ENCODE data around the gene SHISA5.
A peak's percentile ranks its signal among the peaks of the same experiment; 100 is the strongest.

The SHISA5 gene

DNA sequence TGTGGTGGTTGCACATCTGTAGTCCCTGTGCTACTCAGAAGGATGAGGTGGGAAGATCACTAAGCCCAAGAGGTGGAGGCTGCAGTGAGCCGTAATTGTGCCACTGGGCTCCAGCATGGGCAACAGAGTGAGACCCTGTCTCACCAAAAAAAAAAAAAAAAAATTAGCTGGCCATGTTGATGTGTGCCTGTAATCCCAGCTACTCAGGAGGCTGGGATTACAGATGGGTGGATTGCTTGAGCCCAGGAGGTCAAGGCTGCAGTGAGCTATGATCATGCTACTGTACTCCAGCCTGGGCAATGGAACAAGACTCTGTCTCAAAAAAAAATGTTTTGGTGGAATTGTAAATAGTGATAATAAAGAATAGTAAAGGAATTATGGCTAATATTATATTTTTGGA is 47.5 kb downstream of the SHISA5 start:
- DNase-seq = no peak

DNA sequence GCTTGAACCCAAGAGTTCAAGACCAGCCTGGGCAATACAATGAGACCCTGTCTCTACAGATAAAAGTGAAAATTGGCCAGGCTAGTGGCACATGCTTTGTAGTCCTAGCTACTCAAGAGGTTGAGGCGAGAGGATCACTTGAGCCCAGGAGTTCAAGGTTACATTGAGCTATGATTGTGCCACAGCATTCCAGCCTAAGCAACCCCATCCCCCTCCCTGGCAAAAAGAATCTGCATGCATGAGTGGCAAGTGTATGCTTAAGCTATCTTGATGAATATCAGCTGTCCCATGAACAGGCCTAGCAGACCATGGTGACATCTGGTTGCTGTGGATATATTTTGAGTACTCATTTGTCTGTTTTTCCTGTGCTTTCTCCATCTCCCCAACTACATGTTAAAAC is 52.7 kb downstream of the SHISA5 start:
- DNase-seq = no peak

- peak; percentile 91 to 97 (median 95) for DNase-seq
These were observed 57.4 kb downstream of the SHISA5 start, which contains the start of gene ATRIP for GRCh38 chr3:48446425-48447193. TSS of gene ATRIP (plus strand) at chr3:48446737. CDS start at chr3:48446846, 109 bp downstream.

- DNase-seq = no peak
These were observed 57.9 kb downstream of the SHISA5 start for GRCh38 chr3:48446043-48446424.

- DNase-seq = no peak
These were observed 58.6 kb downstream of the SHISA5 start for GRCh38 chr3:48445277-48445882.

DNA sequence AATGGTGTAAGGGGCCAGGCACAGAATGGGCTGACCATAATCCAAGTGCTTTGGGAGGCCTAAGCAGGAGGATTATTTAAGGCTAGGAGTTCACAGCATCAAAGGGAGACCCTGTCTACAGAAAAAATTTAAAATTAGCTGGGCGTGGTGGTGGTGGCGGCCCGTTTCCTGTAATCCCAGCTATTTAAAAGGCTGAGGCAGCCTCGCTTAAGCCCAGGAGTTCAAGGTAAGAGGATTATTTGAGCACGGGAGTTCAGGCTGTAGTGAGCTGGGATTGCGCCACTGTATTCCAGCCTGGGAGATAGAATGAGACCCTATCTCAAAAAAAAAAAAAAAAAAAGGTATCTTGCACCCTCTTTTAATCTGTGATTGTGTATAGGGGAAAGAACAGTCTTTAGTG is 62.0 kb downstream of the SHISA5 start:
- no peak for DNase-seq

- no peak for DNase-seq
These were observed 63.4 kb downstream of the SHISA5 start for GRCh38 chr3:48440590-48440958.

GRCh38 chr3:48439820-48440589 is 64.0 kb downstream of the SHISA5 start, which contains the start of the genes CCDC51 and TMA7:
TSS of gene CCDC51 (minus strand) at chr3:48440119. CDS start at chr3:48435128, 4,991 bp downstream.
TSS of gene TMA7 (plus strand) at chr3:48440257. CDS start at chr3:48440297, 40 bp downstream.
- DNase-seq = peak; percentile 97 to 98 (median 98)

GRCh38 chr3:48437812-48438211 is 66.2 kb downstream of the SHISA5 start:
- no peak for DNase-seq

DNA sequence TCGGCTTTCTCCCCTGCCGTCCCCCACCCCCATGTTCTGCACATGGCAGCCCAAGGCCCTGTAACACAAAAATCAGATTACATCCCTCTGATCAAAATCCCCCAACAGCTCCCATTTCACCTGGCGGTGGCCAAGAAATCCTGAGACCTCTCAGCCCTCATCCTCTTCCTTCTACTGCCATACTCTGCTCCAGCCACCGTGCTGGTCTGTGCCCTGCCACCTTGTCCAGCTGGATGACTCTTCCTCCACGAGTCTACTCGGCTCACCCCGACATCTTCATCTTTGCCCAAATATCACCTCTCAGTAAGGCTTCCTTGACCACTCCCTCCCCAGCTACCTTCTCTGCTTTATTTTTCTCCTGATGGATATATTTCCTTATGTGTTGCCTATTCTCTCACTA is 67.1 kb downstream of the SHISA5 start:
- no peak for DNase-seq

DNA sequence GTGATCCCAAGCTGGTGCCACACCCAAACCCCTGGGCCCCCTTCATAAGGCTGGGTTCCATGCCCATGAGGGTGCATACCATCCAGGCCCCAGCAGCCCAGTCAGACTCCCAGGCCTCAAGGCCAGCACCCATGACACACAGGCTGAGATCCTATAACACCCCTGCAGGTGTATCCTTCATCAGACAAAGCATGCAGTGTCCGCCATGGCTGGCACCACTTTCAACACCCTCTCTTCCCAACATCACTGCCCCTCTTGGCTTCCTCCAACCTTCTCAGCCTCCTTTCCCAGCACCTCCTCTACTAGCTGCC is 67.5 kb downstream of the SHISA5 start:
- no peak for DNase-seq

GRCh38 chr3:48435774-48436476 is 68.0 kb downstream of the SHISA5 start:
- peak; percentile 85 to 90 (median 89) for DNase-seq

GRCh38 chr3:48435223-48435595 is 68.8 kb downstream of the SHISA5 start:
- DNase-seq = no peak

GRCh38 chr3:48434591-48435222 is 69.3 kb downstream of the SHISA5 start:
- DNase-seq = no peak

DNA sequence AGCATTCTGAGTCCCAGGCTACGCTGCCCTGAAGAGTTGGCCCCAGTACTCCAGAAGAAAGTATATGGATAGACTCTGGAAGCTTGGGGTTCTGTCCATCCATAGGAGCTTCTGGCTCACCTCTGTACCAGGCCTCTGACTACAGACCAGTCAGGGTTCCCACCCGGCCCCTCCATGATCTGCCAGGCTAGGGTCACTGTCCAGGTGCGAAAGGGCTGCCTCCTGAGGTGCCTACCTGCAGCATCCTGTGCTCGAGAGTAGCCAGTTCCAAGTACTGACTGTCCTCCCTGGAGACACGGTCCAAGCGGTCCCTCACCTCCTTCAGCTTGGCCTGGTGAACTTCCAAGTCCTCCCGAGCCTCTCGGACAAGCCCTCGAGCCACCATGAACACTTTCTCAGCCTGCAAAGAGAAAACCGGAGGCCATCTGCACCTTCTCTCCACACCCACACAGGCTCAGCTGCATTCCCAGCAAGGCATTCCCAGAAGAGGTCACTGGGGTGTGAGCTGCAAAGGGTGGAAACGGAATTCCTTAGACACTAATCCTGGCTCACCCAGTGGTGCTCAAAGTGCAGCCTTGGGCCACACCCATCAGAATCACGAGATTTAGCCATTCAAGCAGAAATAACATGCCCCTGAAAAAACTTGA is 70.4 kb downstream of the SHISA5 start:
- DNase-seq = no peak

DNA sequence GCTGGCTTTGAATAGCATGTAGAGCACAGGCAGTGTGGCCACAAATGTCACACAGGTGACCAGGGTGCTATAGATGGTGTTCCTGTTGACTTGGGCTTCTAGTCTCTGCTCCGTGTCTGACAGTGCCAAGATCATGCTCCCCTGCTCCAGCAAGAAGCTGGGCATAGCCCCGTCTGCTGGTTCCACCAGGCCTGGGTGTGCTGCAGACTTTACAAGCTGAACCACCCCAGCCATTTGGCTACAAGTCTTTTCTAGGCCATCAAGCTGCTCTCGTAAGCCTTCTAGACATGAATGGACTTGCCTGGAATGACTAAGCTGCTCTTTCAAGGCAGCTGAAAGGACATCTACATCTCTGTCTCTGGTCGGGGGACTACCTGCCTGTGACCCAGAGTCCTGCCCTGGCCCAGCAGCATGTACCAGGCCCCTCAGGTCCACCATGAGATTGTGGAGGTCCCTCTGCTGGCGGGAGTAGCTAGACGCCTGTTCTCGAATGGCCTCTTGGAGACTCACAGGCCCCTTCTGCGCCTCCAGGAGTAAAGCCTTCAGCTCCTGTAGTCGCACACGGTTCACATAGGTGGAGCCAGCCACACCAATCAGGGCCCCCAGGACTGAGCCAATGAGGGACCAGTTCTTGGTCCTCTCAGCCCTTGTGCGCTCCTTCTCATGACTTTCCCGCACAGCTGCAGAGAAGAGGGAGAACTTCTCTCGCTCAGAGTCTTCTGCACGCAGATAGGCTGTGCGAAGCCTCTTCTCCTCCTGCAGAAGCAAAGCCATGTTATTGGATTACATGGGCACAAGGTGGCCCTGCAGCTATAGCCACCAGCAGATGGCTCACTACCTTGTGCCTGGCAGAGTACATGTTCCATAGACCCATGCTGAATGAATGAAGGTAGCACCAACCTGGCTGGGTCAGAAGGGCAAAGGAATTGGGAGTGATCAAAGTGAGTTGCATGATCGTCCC is 71.3 kb downstream of the SHISA5 start:
- DNase-seq = no peak

DNA sequence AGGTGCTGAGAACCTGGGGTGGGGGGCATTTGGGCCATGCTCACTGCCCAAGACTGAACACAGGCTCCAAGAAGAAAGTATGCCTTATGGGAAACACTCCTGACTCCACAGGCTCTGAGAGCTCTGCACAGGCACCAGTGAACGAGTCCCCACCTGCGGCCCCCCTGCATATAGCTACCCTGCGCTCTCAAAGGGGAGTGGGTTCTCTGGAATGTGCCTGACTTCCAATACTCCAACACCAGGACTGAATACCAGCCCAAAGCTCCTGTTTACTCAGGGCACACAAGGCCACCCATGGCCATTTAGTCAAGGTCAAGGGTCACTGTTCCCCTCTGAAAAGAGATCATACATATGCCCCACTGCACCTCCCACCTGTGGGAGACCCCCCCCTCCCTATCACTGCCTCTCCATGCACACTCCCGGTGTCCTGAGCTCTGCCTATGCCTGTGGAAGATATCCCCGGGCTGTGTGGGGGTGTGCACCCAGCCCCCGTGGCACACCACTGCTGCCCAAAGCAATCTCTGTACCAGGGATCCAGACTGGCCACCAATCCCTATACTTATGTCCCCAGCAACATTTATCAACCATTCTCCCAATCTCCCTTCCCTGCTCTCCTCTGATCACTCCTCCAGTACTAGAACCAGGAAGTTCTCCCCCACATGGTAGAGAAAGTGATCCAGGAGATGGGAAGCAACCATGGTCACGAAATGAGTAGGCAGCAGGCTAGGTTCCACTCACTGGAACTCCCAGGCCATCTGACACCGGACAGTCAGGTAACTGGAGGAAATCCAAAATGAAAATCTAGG is 72.5 kb downstream of the SHISA5 start:
- DNase-seq = no peak

DNA sequence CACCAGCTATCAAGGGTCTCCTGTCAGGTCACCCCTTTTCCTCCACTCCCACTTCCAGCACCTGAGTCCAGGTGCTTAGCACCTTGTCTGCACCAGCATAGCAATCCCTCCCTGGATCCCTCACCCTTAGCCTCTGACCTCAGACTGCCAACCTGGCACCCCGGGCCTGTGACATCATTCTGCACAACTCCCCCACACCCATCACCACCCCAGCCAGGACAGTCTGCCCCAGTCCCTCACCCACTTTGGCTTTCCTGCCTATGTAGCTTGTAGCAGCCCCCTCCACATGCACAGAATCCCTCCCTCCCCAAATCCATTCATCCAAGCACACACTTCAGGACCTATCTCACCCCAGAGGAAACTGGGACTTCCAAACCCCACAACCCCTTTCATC is 73.3 kb downstream of the SHISA5 start:
- DNase-seq = no peak

DNA sequence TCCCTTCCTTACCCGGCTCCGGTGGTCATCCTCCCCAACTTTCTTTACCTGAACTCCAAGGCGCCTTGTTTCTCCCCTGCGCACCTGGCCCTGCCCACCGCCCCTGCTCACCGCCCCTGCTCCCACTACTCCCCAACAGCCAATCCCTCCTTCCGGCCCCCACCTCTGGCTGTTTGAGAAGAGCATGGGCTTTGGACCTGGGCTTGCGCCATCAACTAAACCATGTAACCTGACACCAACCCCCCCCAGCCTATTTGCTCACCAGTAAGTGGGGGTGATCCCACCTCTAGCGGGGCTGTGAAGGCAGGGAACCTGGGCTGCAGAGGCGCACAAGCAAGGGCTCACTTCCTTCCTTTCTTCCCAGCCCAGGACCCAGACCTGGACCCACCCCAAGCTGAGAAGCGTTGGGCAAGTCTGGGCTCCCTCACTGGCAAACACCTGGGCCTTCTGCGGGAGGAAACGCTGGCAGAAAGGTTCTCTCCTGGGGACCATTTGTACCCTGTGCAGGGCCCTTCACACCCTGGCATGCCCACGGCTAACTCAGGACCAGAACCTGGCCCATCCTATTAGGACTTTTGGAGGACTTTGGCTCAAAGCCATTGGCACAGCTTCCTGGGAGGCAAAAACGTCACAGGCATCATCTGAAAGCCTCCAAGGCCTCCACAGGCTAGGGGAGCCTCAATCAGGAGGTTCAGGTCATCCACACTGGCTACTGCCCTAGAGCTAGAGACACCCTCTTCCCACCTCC is 73.8 kb downstream of the SHISA5 start, which contains the start of gene PLXNB1:
Gene PLXNB1, minus strand, starts transcription at position 127 of the 748 bp plus-strand sequence. CDS start 5,475 bp downstream, outside the sequence.
- DNase-seq = no peak

Measured in suppressor macrophage treated with lipopolysaccharide for 1 hour (primary cell).